HG02970 (cell line): ENCODE measurements around the gene CTPS2.
"Not testable (repeated sequence)": the region's sequence is repeated elsewhere in the genome, so short reads cannot be mapped to it uniquely, and the experiment has no call there.

ENCODE experiments used
- ATAC-seq: cut with Tn5 transposase; IDR thresholded peaks from one replicate; pipeline ENCODE4 v1.9.1; 2021; ENCODE audit warnings: mild to moderate bottlenecking, moderate library complexity, moderate number of reproducible peaks; ENCODE audit not compliant: unreplicated experiment, low FRiP score

The CTPS2 gene

DNA sequence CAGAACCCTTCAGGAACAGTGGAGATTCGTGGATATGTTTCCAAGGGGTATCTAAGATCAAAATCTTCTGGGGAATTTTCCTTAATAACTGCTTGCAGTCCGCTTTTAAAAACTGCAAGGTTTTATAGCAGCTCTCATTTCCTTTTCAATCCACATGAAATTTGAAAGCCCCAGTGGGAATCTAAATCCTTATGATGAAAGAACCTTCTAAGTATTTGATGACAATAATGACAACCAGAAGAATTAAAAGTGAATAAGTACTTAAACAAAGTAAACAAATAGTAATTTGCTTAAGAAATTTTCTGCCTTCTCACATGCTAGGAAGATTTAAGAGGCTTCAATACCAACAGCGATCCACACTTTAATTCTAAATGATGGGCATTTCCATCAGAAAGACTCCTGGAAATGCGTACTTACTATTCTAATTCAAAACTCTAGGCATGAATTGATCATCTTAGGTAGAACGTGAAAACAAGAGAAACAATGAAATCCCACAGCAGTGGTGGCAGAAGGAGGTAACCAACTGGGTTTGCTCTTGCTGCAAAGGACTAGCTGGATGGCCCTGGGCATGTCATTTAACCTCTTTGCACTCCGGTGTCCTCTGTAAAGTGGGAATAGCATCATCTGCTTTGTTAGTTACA is 100.1 kb downstream of the CTPS2 start:
- no peak for ATAC-seq

DNA sequence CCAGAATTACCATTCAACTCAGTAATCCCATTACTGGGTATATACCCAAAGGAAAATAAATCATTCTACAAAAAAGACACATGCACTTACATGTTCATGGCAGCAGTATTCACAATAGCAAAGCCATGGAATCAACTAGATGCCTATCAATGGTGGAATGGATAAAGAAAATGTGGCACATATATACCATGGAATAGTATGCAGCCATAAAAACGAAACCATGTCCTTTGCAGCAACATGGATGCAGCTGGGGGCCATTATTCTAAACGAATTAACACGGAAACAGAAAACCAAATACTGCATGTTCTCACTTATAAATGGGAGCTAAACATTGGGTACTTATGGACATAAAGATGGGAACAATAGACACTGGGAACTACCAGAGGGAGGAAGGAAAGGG is 101.8 kb downstream of the CTPS2 start:
- not testable (repeated sequence) for ATAC-seq

DNA sequence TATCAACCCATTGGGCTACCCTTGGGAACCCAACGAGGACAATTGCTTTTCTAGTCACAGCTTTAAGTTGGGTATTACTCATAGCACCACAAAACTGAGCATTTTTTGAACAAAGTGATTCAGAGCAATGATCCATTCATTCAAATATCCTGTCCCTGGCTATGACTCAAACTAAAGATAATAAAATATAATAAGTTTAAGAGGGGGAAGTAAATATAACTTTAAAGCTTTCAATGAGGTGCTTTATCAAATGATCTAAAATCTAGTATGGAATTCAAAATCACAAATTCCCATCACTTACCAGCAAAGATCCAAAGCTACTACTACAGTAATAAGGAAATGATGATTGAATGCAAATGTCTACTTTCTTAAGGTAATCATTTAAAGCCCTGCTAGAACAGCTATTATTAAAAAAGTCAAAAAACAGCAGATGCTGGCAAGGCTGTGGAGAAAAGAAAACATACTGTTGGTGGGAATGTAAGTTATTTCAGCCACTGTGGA is 102.3 kb downstream of the CTPS2 start:
- ATAC-seq, result no peak

DNA sequence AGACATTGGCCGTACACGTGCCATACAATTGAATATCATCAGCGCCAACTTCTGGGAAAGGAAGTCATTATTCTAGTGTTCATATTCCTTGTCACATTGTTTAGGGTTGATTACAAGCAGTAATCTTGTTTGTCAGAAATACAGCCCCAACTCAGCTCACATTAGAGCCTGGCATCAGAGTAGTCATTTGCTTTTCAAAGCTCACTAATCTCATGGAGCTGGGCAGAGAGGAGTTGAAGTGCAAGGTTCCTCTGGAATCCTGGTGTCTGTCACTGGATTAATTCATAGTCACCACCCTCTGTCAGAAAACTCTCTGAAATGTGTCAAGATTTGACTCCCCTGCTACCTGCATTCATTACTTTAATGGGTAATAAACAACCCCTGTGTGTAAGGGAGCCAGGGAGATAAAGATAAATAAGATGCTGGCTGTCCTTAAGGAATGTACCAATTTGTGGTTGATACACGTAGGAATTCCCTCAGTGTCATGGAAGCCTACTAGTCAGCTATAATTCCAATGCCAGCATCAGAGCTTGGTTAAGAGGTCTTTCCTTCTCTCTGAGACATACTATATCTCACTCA is 106.2 kb downstream of the CTPS2 start:
- ATAC-seq, result no peak

DNA sequence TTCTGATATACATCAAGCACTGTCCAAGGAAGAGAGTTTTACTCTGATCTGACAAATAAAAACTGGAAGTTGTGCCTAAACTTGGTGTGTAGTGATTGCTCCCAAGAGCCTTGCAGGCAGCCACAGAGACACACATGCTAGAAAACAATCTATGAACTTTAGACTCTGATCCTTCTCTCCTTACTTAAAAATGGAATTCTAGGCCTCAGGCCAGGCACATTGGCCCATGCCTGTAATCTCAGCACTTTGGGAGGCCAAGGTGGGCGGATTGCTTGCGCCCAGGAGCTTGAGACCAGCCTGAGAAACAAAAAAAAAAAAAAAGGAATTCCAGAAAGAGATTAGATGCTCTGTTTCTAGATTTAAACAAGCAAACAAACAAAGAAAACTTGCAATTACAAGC is 108.1 kb downstream of the CTPS2 start:
- no peak for ATAC-seq

DNA sequence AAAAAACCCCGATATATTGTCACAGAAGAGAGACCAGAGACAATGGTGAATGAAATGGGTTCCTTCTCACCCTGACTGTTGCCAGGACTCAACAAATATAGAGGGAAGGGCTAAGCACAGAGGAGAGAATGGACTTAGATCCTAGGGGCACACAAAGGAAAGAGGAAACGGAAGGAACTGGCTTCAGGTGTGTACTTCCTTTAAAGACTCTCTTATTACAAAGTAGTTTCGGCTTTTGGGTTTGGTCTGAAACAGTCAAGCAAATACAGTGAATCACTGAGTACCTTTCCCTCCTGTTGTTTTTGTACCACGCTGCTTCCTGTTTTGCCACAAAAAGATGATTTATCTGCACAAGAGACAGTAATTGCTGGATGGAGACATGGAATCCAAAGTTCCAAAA is 108.6 kb downstream of the CTPS2 start:
- ATAC-seq, result no peak

DNA sequence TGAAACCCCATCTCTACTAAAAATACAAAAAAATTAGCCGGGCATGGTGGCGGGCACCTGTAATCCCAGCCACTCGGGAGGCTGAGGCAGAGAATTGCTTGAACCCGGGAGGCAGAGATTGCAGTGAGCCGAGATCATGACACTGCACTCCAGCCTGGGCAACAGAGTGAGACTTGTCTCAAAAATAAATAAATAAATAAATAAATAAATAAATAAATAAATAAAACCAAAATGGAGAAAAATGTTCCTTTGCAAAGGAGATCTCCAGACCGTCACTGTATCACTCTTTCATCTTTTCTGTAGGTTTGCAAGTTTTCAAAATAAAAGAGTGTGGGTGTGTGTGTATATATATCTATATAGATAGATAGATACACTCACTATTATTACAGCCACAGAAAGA is 109.2 kb downstream of the CTPS2 start:
- ATAC-seq, result not testable (repeated sequence)

DNA sequence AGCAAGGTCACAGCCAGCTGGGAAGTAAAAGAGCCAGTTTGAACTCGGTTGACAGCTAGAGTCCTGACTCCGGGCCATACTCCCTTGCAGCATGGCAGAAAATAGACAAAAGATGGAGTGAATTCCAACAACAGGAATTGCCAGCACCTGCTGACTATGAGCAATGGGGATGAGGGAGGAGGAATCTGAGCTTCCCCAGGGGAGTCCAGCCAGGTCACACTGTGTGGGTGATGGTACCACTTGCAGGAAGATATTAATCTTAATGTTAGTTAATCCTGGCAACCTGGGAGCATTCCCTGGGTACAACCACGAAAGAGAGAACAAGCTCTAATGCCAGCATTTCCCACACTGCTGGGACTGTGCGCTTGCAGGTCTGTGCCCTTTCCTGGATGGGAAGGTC is 110.6 kb downstream of the CTPS2 start:
- ATAC-seq, result no peak

DNA sequence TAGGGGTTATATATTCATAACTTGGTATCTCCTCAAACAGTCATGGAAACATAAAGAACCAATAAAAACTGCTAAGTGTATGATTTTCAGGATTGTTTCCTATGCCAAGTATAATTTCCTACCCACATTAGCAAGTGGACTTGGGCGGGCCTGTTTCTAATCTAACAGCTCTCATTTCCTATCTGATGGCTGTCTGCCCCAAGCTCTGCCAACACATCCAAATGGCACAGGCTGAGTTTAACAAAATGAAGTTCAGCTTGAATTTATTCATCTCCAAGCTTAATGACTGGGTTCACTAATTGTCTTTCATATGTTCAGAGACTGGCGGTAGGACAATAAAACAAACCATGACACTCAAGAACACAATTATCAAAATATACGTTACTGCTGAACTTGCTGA is 118.0 kb downstream of the CTPS2 start:
- ATAC-seq, result no peak

DNA sequence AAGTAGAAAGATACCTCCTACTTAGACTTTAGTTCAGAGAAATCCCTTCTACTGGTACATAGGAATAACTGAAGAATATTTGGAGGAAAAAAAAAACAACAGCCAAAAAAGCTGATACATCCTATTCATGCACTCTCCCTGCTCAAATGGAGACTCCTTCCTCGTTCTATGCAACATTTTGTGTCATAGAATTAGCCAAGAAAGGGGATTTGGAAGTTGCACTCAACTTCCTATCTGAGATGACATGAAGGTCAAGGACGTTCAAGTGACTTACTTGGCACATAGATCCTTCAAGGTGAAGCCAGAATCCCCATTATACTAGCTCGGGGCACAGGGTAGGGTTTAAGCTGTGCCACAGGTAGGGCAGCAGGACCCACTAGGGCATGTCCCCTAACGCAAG is 118.7 kb downstream of the CTPS2 start:
- no peak for ATAC-seq

DNA sequence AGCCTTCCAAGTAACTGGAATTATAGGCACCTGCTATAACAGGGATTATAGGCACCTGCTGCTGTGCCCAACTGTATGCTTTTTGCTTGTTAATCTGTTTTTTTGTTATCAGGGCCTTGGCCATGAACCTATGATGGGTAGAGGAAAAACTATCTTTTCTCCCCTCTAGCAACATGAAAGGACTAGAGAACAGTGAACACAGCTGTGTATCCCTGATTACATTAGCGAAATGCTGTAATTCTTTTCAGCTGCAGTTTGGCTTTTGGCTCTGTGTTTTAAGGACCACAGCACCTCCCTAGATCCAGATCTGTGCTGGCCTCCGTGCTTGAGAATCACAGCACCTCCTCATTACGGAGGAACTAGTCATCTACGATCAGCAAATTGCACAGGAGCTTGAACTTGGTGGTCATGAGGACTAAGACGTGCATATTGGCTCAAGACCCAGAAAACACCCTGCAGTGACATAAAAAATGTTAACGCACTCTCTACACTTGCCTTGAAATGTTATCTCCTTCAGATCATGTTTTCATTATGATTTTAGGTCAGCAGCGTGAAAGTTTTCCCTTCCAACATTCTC is 120.2 kb downstream of the CTPS2 start:
- no peak for ATAC-seq

DNA sequence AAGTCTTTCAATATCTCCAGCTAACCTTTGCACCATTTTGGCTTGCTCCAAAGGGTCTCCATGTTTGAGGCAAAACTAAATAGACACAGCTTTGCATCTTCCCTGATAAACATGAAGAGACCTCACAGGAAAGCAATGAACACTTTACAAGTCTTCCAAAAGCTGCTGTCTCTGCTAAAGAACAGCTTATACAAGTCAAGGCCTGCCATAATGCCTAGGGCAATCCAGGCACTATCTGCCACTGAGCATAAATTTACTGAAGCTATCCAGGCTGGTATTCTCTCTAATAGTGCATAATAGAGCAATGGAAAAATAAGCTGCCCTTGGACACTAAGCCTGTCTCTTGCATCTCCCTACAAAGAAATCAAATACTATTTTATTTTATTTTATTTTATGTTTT is 122.6 kb downstream of the CTPS2 start:
- no peak for ATAC-seq

DNA sequence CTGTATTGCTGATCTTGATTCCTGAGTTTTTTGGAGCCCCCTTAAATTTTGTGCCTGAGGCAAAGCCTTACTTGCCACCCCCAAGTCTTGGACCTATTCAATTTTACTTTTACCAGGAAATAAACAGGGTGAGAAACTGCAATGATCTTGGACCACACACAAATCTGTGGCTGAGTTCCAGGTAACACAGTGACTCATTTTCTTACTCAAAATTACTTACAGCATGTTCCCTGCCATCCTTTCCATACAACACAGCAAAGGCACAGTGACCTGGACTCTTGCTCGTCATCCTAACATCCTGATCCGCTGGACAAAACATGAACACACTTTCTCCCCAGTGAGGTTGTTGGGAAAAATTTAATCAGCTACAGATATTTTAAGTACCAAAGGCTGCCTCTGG is 123.3 kb downstream of the CTPS2 start:
- ATAC-seq, result no peak

DNA sequence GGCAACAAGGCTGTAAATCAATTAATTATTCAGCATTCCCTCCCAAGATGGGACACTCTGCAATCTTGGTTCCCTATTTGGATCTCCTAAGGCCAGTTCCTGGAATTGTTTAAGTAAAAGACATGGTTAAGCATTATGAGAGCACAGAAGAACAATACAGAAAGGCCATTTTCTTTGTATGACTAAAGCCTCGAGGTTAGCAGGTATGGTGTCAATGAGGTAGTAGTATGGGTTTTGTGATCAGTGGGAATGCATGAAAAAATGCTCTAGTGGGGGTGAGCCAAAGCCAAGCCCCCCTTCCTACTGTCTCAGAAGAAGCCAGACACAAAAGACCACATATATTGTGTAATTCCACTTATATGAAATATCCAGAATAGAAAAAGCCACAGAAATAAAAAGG is 124.2 kb downstream of the CTPS2 start:
- ATAC-seq, result no peak

DNA sequence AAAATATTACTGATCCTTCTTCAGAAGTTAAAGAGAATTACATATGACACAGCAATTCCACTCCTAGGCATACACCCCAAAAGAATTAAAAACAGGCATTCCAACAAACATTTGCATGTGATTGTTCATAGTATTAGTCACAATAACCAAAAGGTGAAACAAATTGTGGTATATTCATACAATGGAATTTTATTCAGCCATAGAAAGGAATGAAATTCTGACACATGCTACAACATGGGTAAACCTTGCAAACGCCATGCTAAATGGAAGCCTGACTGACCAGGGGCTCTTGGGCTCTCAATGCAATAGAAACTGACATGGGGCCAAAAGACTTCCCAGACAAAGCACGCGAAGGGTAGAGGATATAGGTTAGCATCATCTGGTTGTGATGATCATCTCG is 124.6 kb downstream of the CTPS2 start:
- no peak for ATAC-seq

DNA sequence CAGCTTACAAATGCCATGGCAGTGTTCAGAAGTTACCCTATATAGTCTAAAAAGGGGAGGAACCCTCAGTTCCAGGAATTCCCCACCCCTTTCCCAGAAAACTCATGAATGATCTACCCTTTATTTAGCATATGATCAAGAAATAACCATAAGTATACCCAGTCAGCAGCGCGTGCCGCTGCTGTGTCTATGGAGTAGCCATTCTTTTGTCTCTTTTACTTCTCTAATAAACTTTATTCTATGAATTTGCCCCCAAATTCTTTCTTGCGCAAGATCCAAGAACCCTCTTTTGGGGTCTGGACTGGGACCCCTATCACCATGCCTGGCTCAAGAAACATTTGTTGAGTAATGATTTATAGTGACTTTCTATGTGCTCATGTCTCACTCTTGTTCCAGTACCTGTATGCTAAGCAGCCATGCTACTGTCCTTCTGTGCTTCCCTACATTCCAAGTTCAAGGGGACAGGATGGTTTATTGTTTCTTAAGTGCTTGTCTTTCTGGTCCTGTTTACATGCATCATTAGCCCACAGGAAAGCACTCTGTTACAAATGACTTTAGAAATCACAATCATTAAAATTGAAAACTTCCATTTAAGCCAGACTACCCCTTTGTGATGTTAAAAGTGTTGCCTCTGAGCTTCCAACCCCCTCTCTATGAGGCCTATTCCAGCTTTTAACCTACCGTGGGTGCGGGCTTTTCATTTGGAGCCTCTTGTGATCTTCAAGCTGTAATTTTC is 125.9 kb downstream of the CTPS2 start:
- ATAC-seq, result no peak

DNA sequence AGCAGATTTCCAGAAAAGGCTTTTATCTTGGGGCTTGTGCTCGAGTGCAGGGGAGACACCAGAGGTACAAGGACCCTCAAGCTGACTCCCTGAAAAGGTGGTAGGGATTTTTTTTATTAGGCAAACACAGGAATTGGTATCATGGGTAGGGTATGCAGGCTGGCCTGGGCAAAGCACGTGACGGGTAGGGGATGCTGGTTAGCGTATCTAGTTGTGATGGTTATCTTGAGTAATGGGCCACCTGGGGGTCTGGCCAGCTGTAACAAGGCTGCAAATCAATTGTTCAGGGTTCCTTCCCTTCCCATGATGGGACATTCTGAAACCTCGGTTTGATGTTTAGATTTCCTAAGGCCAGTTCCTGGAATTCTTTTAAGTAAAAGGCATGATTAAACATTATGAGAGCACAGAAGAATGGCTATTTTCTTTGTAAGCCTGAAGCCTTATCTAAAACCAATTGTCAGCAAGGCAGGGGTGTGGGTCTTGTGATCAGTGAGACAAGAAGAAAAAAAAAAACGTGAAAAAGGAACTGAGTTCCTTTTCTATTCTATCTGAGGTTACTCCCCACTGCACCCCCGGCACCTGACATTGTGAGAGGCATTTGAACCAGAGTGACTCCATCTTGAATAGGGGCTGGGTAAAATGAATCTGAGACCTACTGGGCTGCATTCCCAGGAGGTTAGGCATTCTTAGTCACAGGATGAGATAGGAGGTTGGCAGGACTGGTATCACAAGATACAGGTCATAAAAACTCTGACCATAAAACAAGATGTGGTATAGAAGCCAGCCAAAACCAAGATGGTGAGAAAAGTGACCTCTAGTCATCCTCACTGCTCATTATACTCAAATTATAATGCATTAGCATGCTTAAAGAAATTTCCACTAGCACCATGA is 126.7 kb downstream of the CTPS2 start:
- no peak for ATAC-seq

DNA sequence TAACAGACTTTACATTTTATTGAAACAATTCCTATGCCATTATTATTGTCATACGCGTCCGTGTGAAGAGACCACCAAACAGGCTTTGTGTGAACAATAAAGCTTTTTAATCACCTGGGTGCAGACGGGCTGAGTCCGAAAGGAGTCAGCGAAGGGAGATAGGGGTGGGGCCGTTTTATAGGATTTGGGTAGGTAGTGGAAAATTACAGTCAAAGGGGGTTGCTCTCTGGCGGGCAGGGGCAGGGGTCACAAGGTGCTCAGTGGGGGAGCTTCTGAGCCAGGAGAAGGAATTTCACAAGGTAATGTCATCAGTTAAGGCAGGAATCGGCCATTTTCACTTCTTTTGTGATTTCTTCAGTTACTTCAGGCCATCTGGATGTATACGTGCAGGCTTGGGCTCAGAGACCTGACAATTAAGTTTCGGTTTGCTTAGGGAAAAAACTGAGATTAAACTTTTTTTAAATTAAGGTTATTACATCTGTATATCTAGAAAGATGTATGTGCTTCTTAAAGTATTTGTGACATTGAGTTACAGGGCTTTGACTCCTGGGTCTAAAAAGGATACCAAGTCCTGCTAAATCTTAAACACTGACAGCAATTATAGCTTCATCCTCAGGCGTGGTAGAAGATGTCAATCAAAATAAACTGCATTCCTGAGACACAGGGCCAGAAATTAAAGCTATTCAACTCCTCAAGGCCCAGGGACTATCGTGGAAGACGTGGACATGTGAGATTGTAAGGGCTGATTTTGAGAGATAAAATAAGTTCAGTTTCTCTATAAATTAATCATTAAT is 132.3 kb downstream of the CTPS2 start:
- not testable (repeated sequence) for ATAC-seq

DNA sequence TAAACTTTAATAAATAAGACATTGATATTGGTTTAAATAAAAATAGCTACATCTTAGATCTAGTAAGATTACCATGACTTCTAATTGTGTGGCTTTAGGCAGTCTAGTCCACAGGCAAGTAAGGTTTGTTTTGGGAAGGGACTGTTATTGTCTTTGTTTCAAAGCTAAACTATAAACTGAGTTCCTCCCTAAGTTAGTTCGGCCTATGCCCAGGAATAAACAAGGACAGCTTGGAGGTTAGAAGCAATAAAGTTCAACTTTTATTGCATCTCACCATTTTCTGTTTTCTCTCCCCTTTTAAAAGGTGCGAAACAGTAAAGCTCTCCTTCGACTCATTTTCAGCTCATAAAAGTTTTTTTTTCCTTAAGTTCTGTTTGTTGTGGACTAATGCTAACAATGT is 133.0 kb downstream of the CTPS2 start:
- ATAC-seq, result no peak

DNA sequence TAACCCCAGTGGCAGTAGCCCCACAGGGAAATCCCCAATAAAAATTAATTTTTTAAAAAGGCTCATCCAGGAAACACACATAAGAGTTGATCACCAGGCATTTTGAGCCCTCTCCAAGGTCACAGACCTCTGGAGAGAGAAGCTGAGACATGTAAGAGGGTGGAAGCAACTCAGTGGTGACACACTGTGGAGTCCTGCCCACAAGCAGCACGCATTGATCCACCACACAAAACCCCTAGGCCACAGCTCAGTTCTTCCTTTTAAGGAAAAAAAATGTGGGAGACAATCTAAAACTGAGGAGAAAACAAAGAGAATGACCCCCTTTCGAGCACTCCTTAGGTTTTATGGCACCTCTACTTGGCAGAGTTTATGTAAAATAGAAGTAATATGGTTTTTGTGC is 134.3 kb downstream of the CTPS2 start:
- ATAC-seq, result no peak
